A673 (cell line): ENCODE measurements around the gene ZSCAN21. TPM values are rescaled to one million over a fixed set of nuclear protein-coding genes. Genes with fewer than 3 reads are reported as not detected.

Source experiments
- BruUV-seq: library from RNA; stranded (reverse); fragments of 400-500 nt; replicated peaks from 2 replicates; lab custom pipeline; 2021; lab: Mats Ljungman, UMichigan
- CTCF ChIA-PET: fragments of 300-600 bp; sonication (Branson Sonifier 250); formaldehyde crosslinking; loops from one replicate; lab custom pipeline; 2022; ENCODE audit warnings: antibody characterized with exemption; lab: Charles Lee
- POLR2A ChIA-PET: fragments of 300-600 bp; sonication (Branson Sonifier 250); formaldehyde crosslinking; loops from one replicate; lab custom pipeline; 2022; ENCODE audit warnings: antibody characterized with exemption; ENCODE audit not compliant: low non-redundant PET; lab: Charles Lee
- DNase-seq: peaks from one replicate; pipeline ENCODE4 v3.0.0-alpha.2; 2015; ENCODE audit warnings: low spot score
- H3K27ac ChIP-seq: fragments of 200-600 bp; sonication (generic); 2 replicates; pipeline ENCODE4 v1.5.1; 2016; ENCODE audit warnings: mixed run types, low read depth, mild to moderate bottlenecking, mixed read lengths, antibody characterized with exemption, low read length; ENCODE audit not compliant: poor library complexity, severe bottlenecking
- H3K27me3 ChIP-seq: fragments of 200-600 bp; sonication (generic); replicated peaks from 2 replicates; pipeline ENCODE4 v1.6.1; 2017; ENCODE audit warnings: mixed run types, low read depth, mild to moderate bottlenecking, mixed read lengths, antibody characterized with exemption, low read length; ENCODE audit not compliant: insufficient read depth, poor library complexity
- H3K36me3 ChIP-seq: fragments of 200-600 bp; sonication (generic); 2 replicates; pipeline ENCODE4 v1.6.1; 2016; ENCODE audit warnings: mixed run types, mild to moderate bottlenecking, mixed read lengths, antibody characterized with exemption, low read length; ENCODE audit not compliant: insufficient read depth, poor library complexity, severe bottlenecking
- H3K4me1 ChIP-seq: fragments of 200-600 bp; sonication (generic); 2 replicates; pipeline ENCODE4 v1.6.1; 2017; ENCODE audit warnings: mixed run types, mild to moderate bottlenecking, mixed read lengths, antibody characterized with exemption, low read length; ENCODE audit not compliant: insufficient read depth, poor library complexity, severe bottlenecking
- H3K4me3 ChIP-seq: fragments of 200-600 bp; sonication (generic); 2 replicates; pipeline ENCODE4 v1.5.1; 2016; ENCODE audit warnings: low read depth, mixed run types, mild to moderate bottlenecking, mixed read lengths, low read length; ENCODE audit not compliant: poor library complexity, severe bottlenecking
- H3K9me3 ChIP-seq: fragments of 200-600 bp; sonication (generic); 2 replicates; pipeline ENCODE4 v1.6.1; 2016; ENCODE audit warnings: mixed run types, low read depth, mild to moderate bottlenecking, mixed read lengths, antibody characterized with exemption, low read length; ENCODE audit not compliant: poor library complexity, severe bottlenecking
- CTCF ChIP-seq: fragments of 300-800, 200-600 bp; sonication (generic); conservative IDR thresholded peaks from 2 replicates; pipeline ENCODE4 v1.5.1; 2017; ENCODE audit warnings: low read depth, mild to moderate bottlenecking, antibody characterized with exemption, low read length, moderate library complexity, mixed read lengths
- EZH2 ChIP-seq: fragments of 200-600 bp; sonication (generic); IDR thresholded peaks from 2 replicates; pipeline ENCODE4 v1.6.1; 2017; ENCODE audit warnings: borderline replicate concordance, low read depth, mild to moderate bottlenecking, mixed read lengths, antibody characterized with exemption, low read length; ENCODE audit not compliant: poor library complexity, severe bottlenecking
- intact Hi-C: fragments of 100-400 bp; cut with micrococcal nuclease; formaldehyde crosslinking; loops from one replicate; pipeline ENCODE4 v1.10.0; 2022; ENCODE audit not compliant: unreplicated experiment
- total RNA-seq: library from RNA; stranded (reverse); gene quantifications from 2 replicates; pipeline ENCODE4 v1.2.3, GENCODE V29; 2021

Gene ZSCAN21
- total RNA-seq, 1 experiment from 2014 or later = 17.2 TPM

GRCh38 chr7:100069991-100070390, 20.4 kb downstream of the ZSCAN21 start:
- Histone ChIP-seq H3K4me1 (no peaks in the 10 kb centered on the region), H3K9me3 (peaks cover 53% of the 10 kb centered on the region), H3K27ac (no peak overlapping the region), H3K4me3 (no peak overlapping the region), H3K36me3 (peaks cover 67% of the 10 kb centered on the region), H3K27me3 (no peaks in the 10 kb centered on the region)
- CTCF ChIA-PET = no interaction called here
- TF ChIP-seq CTCF (no peak), EZH2 (no peak)
- BruUV-seq = no TSS peak
- POLR2A ChIA-PET = no interaction called here
- intact Hi-C loops = no loop called here
- no peak for DNase-seq

- Histone ChIP-seq H3K4me3 (no peak overlapping the region), H3K27ac (no peak overlapping the region), H3K27me3 (no peaks in the 10 kb centered on the region), H3K4me1 (no peaks in the 10 kb centered on the region), H3K9me3 (peaks cover 54% of the 10 kb centered on the region), H3K36me3 (peaks cover 75% of the 10 kb centered on the region)
- POLR2A ChIA-PET = no interaction called here
- no peak for TF ChIP-seq EZH2
- no peak for TF ChIP-seq CTCF
- CTCF ChIA-PET = no interaction called here
- no peak for DNase-seq
- no TSS peak for BruUV-seq
- intact Hi-C loops = no loop called here
Observed at GRCh38 chr7:100071018-100071723, 21.6 kb downstream of the ZSCAN21 start.

- Histone ChIP-seq H3K9me3 (peaks cover 54% of the 10 kb centered on the region), H3K36me3 (peaks cover 88% of the 10 kb centered on the region), H3K4me1 (no peaks in the 10 kb centered on the region), H3K4me3 (no peak overlapping the region), H3K27ac (no peak overlapping the region), H3K27me3 (no peaks in the 10 kb centered on the region)
- POLR2A ChIA-PET = no interaction called here
- TF ChIP-seq CTCF (no peak), EZH2 (no peak)
- DNase-seq = no peak
- CTCF ChIA-PET = no interaction called here
- BruUV-seq = no TSS peak
- intact Hi-C loops = no loop called here
Observed at GRCh38 chr7:100072462-100072861, 22.9 kb downstream of the ZSCAN21 start.
